Activated CD4-positive, alpha-beta T cell treated with anti-CD3 and anti-CD28 coated beads, Interleukin-2, Interleukin-4, amounts not matched to agents 100 ng/mL and 50 ng/mL, durations not matched to agents 16 hours and 8 hours (primary cell): Measurements from ENCODE around the gene GLRA3.
"Not testable (repeated sequence)": the region's sequence is repeated elsewhere in the genome, so short reads cannot be mapped to it uniquely, and the experiment has no call there.

Experiments
- DNase-seq: peaks from one replicate; pipeline ENCODE4 v3.0.0-alpha.2; 2020; ENCODE audit warnings: low spot score

GLRA3 gene

GRCh38 chr4:174650711-174651355, 178.2 kb downstream of the GLRA3 start:
- no peak for DNase-seq

GRCh38 chr4:174648812-174649211, 180.2 kb downstream of the GLRA3 start:
- no peak for DNase-seq

GRCh38 chr4:174646326-174646725, 182.7 kb downstream of the GLRA3 start:
- DNase-seq: no peak

- DNase-seq: no peak
These were observed 188.9 kb downstream of the GLRA3 start for GRCh38 chr4:174640146-174640545.

- no peak for DNase-seq
These were observed 193.3 kb downstream of the GLRA3 start for GRCh38 chr4:174635732-174636131.

GRCh38 chr4:174633399-174633798, 195.6 kb downstream of the GLRA3 start:
- DNase-seq: no peak

GRCh38 chr4:174631901-174632758, 196.9 kb downstream of the GLRA3 start:
- peak; percentile 19 for DNase-seq

GRCh38 chr4:174629907-174630450, 199.1 kb downstream of the GLRA3 start:
- not testable (repeated sequence) for DNase-seq

- peak; percentile 20 for DNase-seq
These were observed 199.8 kb downstream of the GLRA3 start for GRCh38 chr4:174629265-174629664.

GRCh38 chr4:174628191-174628590, 200.9 kb downstream of the GLRA3 start:
- no peak for DNase-seq

- DNase-seq: no peak
These were observed 201.6 kb downstream of the GLRA3 start for GRCh38 chr4:174627473-174627872.

- DNase-seq: no peak
These were observed 202.6 kb downstream of the GLRA3 start for GRCh38 chr4:174626342-174627008.

GRCh38 chr4:174616661-174617060, 212.4 kb downstream of the GLRA3 start:
- no peak for DNase-seq

GRCh38 chr4:174613979-174614378, 215.1 kb downstream of the GLRA3 start:
- no peak for DNase-seq

GRCh38 chr4:174611792-174612191, 217.3 kb downstream of the GLRA3 start:
- no peak for DNase-seq

GRCh38 chr4:174607792-174608191, 221.3 kb downstream of the GLRA3 start:
- no peak for DNase-seq

- no peak for DNase-seq
These were observed 224.8 kb downstream of the GLRA3 start for GRCh38 chr4:174604198-174604597.

- no peak for DNase-seq
These were observed 228.7 kb downstream of the GLRA3 start for GRCh38 chr4:174600391-174600790.

- DNase-seq: no peak
These were observed 230.2 kb downstream of the GLRA3 start for GRCh38 chr4:174598800-174599199.

GRCh38 chr4:174596513-174596912, 232.5 kb downstream of the GLRA3 start:
- no peak for DNase-seq

- DNase-seq: no peak
These were observed 233.7 kb downstream of the GLRA3 start for GRCh38 chr4:174595141-174595929.

- no peak for DNase-seq
These were observed 235.3 kb downstream of the GLRA3 start for GRCh38 chr4:174593701-174594100.
